ENCODE measurements around the gene GCHFR.

Gene GCHFR

DNA sequence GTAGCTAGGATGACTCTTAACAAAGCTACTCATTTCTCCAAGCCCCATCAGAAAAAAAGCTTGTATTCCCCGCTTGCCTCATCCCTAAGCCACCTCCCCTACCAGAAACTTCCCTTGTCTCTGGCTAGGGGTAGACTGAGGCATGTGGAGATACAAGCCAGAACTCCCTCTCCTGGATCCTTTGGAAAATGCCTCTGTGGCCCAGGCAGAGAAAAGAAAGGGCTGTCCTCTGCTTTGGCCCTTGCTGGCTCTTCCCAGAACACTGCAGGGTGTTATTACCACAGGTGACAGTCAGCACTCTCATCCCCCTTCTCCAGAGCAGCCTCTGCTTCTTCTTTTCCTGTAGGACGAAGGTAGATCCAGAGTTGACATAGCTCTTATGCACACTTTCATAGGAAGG lies 24.0 kb upstream of the GCHFR start:
- TF ChIP-seq NFIC (IDR thresholded peaks at IDR 0.05) (no peak), ZBTB7A (IDR thresholded peaks at IDR 0.05; ENCODE audit: low read depth) (no peak), EGR1 (IDR thresholded peaks at IDR 0.05) (no peak), CREB1 (IDR thresholded peaks at IDR 0.05; ENCODE audit: low read depth) (no peak), TAF1 (IDR thresholded peaks at IDR 0.05; ENCODE audit: low read depth) (no peak), RAD21 (IDR thresholded peaks at IDR 0.05; ENCODE audit: low read depth) (no peak), YY1 (IDR thresholded peaks at IDR 0.05; ENCODE audit: low read depth) (no peak), FOXM1 (IDR thresholded peaks at IDR 0.05; ENCODE audit: borderline replicate concordance, low read depth) (no peak), EP300 (IDR thresholded peaks at IDR 0.05; ENCODE audit: borderline replicate concordance) (no peak), TEAD4 (IDR thresholded peaks at IDR 0.05) (no peak), TCF12 (IDR thresholded peaks at IDR 0.05; ENCODE audit: low read depth) (no peak), CEBPB (IDR thresholded peaks at IDR 0.05) (no peak)
- TF ChIP-seq, protein P1, sequence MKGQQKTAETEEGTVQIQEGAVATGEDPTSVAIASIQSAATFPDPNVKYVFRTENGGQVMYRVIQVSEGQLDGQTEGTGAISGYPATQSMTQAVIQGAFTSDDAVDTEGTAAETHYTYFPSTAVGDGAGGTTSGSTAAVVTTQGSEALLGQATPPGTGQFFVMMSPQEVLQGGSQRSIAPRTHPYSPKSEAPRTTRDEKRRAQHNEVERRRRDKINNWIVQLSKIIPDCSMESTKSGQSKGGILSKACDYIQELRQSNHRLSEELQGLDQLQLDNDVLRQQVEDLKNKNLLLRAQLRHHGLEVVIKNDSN (IDR thresholded peaks at IDR 0.05): no peak
- TF ChIP-seq, protein P2, sequence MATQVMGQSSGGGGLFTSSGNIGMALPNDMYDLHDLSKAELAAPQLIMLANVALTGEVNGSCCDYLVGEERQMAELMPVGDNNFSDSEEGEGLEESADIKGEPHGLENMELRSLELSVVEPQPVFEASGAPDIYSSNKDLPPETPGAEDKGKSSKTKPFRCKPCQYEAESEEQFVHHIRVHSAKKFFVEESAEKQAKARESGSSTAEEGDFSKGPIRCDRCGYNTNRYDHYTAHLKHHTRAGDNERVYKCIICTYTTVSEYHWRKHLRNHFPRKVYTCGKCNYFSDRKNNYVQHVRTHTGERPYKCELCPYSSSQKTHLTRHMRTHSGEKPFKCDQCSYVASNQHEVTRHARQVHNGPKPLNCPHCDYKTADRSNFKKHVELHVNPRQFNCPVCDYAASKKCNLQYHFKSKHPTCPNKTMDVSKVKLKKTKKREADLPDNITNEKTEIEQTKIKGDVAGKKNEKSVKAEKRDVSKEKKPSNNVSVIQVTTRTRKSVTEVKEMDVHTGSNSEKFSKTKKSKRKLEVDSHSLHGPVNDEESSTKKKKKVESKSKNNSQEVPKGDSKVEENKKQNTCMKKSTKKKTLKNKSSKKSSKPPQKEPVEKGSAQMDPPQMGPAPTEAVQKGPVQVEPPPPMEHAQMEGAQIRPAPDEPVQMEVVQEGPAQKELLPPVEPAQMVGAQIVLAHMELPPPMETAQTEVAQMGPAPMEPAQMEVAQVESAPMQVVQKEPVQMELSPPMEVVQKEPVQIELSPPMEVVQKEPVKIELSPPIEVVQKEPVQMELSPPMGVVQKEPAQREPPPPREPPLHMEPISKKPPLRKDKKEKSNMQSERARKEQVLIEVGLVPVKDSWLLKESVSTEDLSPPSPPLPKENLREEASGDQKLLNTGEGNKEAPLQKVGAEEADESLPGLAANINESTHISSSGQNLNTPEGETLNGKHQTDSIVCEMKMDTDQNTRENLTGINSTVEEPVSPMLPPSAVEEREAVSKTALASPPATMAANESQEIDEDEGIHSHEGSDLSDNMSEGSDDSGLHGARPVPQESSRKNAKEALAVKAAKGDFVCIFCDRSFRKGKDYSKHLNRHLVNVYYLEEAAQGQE (IDR thresholded peaks at IDR 0.05; ENCODE audit: low read depth): no peak
- TF ChIP-seq, protein P3, sequence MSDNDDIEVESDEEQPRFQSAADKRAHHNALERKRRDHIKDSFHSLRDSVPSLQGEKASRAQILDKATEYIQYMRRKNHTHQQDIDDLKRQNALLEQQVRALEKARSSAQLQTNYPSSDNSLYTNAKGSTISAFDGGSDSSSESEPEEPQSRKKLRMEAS (IDR thresholded peaks at IDR 0.05): no peak

DNA sequence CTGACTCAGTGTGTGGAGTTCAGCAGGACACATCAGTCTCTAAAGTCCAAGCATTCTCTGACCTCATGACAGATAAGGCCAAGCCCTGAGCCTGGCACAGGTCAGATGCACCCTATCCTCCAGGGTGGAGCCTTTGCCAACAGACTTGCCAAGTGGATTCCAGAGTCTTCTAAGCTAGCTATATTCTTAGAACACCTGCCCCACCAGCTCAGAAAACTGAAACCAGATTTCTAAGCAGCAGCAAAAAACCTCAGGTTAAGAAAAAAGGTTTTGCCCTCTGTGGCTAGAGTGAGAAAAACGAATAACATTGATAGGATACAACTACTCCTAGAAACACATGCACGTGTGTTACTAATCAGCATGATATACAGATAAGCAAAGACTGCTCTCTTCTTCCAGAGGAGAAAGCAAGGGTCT lies 20.4 kb upstream of the GCHFR start:
- TF ChIP-seq TAF1 (IDR thresholded peaks at IDR 0.05; ENCODE audit: low read depth): no peak
- TF ChIP-seq, protein P1 (IDR thresholded peaks at IDR 0.05): no peak
- TF ChIP-seq, protein P3 (IDR thresholded peaks at IDR 0.05): no peak

DNA sequence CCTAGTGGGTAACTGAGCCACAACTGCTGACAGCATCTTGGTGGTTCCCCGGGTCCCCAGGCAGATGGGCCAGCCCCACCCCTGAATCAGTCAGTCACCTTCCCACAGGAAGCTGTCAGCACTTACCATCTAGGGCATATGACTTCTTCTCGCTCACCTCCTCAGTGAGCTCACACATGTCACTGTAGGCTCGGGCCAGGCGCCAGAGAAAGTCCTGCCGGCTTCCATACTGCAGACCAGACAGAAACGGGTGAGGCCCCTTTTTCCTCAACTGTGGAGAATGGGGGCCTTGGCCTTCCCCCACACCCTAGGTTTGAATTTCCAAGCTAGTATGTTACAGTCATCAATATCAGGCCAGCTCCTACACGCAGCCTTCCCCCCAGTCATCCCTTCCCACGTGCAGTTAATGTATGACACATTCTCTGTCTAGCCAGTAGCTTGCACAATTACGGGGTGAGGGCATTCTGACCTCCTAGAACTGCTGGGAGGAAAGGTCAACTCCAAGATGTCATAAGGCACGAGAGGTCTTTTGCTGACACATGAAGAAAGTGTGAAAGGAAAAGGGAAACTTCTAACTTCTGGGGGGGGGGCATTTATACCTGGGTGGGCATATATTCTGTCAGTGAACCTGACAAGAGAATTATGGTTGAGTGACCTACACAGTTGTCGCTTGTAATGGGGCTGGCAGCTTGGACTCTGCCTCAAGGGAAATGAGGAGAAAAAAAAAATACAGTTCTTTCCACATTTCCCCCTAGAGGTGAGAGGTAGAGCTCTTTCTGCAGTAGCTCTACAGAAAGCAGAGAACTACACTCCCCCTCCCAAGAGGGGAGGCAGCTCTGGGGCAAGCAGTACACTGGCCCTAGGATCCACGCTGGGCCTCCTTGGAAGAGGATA lies 19.7 kb upstream of the GCHFR start:
- TF ChIP-seq YY1 (IDR thresholded peaks at IDR 0.05; ENCODE audit: low read depth) (no peak), FOXM1 (IDR thresholded peaks at IDR 0.05; ENCODE audit: borderline replicate concordance, low read depth) (no peak), TEAD4 (IDR thresholded peaks at IDR 0.05) (no peak), EGR1 (IDR thresholded peaks at IDR 0.05) (no peak), ZBTB7A (IDR thresholded peaks at IDR 0.05; ENCODE audit: low read depth) (no peak), EP300 (IDR thresholded peaks at IDR 0.05; ENCODE audit: borderline replicate concordance) (no peak), TAF1 (IDR thresholded peaks at IDR 0.05; ENCODE audit: low read depth) (no peak), TCF12 (IDR thresholded peaks at IDR 0.05; ENCODE audit: low read depth) (no peak), RAD21 (IDR thresholded peaks at IDR 0.05; ENCODE audit: low read depth) (no peak), NFIC (IDR thresholded peaks at IDR 0.05) (no peak), CEBPB (IDR thresholded peaks at IDR 0.05) (no peak), CREB1 (IDR thresholded peaks at IDR 0.05; ENCODE audit: low read depth) (no peak)
- TF ChIP-seq, protein P2 (IDR thresholded peaks at IDR 0.05; ENCODE audit: low read depth): no peak
- TF ChIP-seq, protein P1 (IDR thresholded peaks at IDR 0.05): no peak
- TF ChIP-seq, protein P3 (IDR thresholded peaks at IDR 0.05): no peak

DNA sequence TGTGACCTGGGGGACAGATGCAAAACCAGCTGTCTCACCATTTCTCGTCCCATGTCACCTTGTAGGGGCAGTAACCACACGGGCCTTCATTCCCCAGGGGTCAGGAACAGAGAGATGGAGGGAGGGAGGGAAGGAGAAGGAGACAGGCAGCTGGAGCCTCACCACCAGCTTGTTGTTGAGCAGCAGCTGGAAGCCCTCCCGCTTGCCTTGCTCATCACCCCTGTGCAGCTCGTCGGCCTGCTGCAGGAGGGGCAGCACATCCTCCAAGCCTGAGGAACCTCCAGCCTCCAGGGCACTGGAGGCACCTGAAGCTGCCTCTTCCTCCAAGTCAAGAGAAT lies 19.1 kb upstream of the GCHFR start:
- no peak for TF ChIP-seq TCF12 (IDR thresholded peaks at IDR 0.05; ENCODE audit: low read depth)
- TF ChIP-seq, protein P2 (IDR thresholded peaks at IDR 0.05; ENCODE audit: low read depth): no peak
- no peak for TF ChIP-seq EGR1 (IDR thresholded peaks at IDR 0.05)
- no peak for TF ChIP-seq NFIC (IDR thresholded peaks at IDR 0.05)
- TF ChIP-seq EP300 (IDR thresholded peaks at IDR 0.05; ENCODE audit: borderline replicate concordance): no peak
- TF ChIP-seq, protein P1 (IDR thresholded peaks at IDR 0.05): no peak
- TF ChIP-seq YY1 (IDR thresholded peaks at IDR 0.05; ENCODE audit: low read depth): no peak
- no peak for TF ChIP-seq FOXM1 (IDR thresholded peaks at IDR 0.05; ENCODE audit: borderline replicate concordance, low read depth)
- TF ChIP-seq RAD21 (IDR thresholded peaks at IDR 0.05; ENCODE audit: low read depth): no peak
- no peak for TF ChIP-seq CEBPB (IDR thresholded peaks at IDR 0.05)
- no peak for TF ChIP-seq TEAD4 (IDR thresholded peaks at IDR 0.05)
- no peak for TF ChIP-seq TAF1 (IDR thresholded peaks at IDR 0.05; ENCODE audit: low read depth)
